ENCODE results near the gene ROR2.

GRCh38 chr9:91911657-91912056 lies 38.4 kb downstream of the ROR2 start:
- TF ChIP-seq POLR2A (IDR thresholded peaks at IDR 0.05; ENCODE audit: low read depth, low read length) (no peak), POLR2AphosphoS5 (IDR thresholded peaks at IDR 0.05; ENCODE audit: insufficient read depth, low read depth, low read length) (no peak)

Data from endothelial cell of umbilical vein (primary cell).